Measurements from ENCODE around the gene BPIFA3.

Gene BPIFA3

GRCh38 chr20:33275871-33276270 is 58.7 kb downstream of the BPIFA3 start:
- Histone ChIP-seq H3K36me3 (ENCODE audit: control insufficient read depth in 2 of 2, insufficient read depth in 2 of 2, low read length in 2 of 2) (no peaks in the 10 kb centered on the region), H3K9ac (ENCODE audit: low read depth in 1 of 2, low read length in 2 of 2) (no peak overlapping the region), H3K9me3 (ENCODE audit: control insufficient read depth in 2 of 2, low read length in 2 of 2) (no peaks in the 10 kb centered on the region), H3K27ac (ENCODE audit: low read depth in 2 of 2, low read length in 2 of 2) (no peak overlapping the region), H3K4me1 (ENCODE audit: control insufficient read depth in 2 of 2, insufficient read depth in 2 of 2, low read length in 2 of 2) (no peaks in the 10 kb centered on the region), H3K4me3 (ENCODE audit: low read length in 2 of 2) (no peak overlapping the region), H3K27me3 (ENCODE audit: control insufficient read depth in 2 of 2, insufficient read depth in 2 of 2, low read length in 2 of 2) (peaks cover 0 to 8% of the 10 kb centered on the region in 2 donors)

GRCh38 chr20:33276303-33277113 is 59.4 kb downstream of the BPIFA3 start:
- Histone ChIP-seq H3K27me3 (ENCODE audit: control insufficient read depth in 2 of 2, insufficient read depth in 2 of 2, low read length in 2 of 2) (peaks cover 0 to 8% of the 10 kb centered on the region in 2 donors), H3K9me3 (ENCODE audit: control insufficient read depth in 2 of 2, low read length in 2 of 2) (no peaks in the 10 kb centered on the region), H3K36me3 (ENCODE audit: control insufficient read depth in 2 of 2, insufficient read depth in 2 of 2, low read length in 2 of 2) (no peaks in the 10 kb centered on the region), H3K9ac (ENCODE audit: low read depth in 1 of 2, low read length in 2 of 2) (no peak overlapping the region), H3K4me3 (ENCODE audit: low read length in 2 of 2) (no peak overlapping the region), H3K27ac (ENCODE audit: low read depth in 2 of 2, low read length in 2 of 2) (no peak overlapping the region), H3K4me1 (ENCODE audit: control insufficient read depth in 2 of 2, insufficient read depth in 2 of 2, low read length in 2 of 2) (no peaks in the 10 kb centered on the region)
